Keratinocyte (primary cell): Measurements from ENCODE around the gene HOMER3.

Source experiments
- CTCF ChIP-seq, 3 experiments: IDR thresholded peaks in 1 of 3; conservative IDR thresholded peaks in 1 of 3; optimal IDR thresholded peaks in 1 of 3; 2 replicates in 2 of 3; 3 replicates in 1 of 3; pipeline versions ENCODE3 to v1.5.1; 2011; ENCODE audit warnings: low read length in 3 of 3, mild to moderate bottlenecking in 3 of 3, moderate library complexity in 2 of 3, control low read depth in 1 of 3, inconsistent platforms in 1 of 3; ENCODE audit not compliant: insufficient read depth in 2 of 3; ENCODE audit errors: extremely low read depth in 1 of 3
- EZH2 ChIP-seq: IDR thresholded peaks from one replicate; pipeline ENCODE4 v1.6.1; 2012; ENCODE audit warnings: inconsistent platforms, mild to moderate bottlenecking, low read length, moderate library complexity

GRCh38 chr19:18908917-18909619 is 31.9 kb downstream of the HOMER3 start:
- no peak for TF ChIP-seq CTCF (optimal IDR thresholded peaks at IDR 0.05 in 1 of 3, IDR thresholded peaks at IDR 0.05 in 1 of 3, conservative IDR thresholded peaks at IDR 0.05 in 1 of 3; ENCODE audit: extremely low read depth in 1 of 3, insufficient read depth in 2 of 3, low read length in 3 of 3)
- TF ChIP-seq EZH2, result no peak
